HepG2 (cell line): Measurements from ENCODE around the gene RAP2C. TPM values are rescaled to one million over a fixed set of nuclear protein-coding genes. Genes with fewer than 3 reads are reported as not detected.
A peak's percentile ranks its signal among the peaks of the same experiment; 100 is the strongest.

Source experiments
- ATAC-seq: fragments of 200-7000 bp; cut with Tn5 transposase; 3 replicates; pipeline ENCODE4 v1.9.1; 2020; ENCODE audit warnings: mild to moderate bottlenecking, moderate library complexity
- BruUV-seq: library from RNA; stranded (reverse); fragments of 400-500 nt; replicated peaks from 2 replicates; lab custom pipeline; 2021; lab: Mats Ljungman, UMichigan
- CTCF ChIA-PET: fragments of 300-600 bp; formaldehyde crosslinking; extraction: SDS; loops from one replicate; lab custom pipeline; 2021; ENCODE audit warnings: low total read pairs, inconsistent platforms, low intra/inter-chr PET ratio; lab: Yijun Ruan, JAX
- POLR2A ChIA-PET: fragments of 350-600 bp; sonication (Branson Sonifier 250); formaldehyde crosslinking; loops from one replicate; lab custom pipeline; 2020; ENCODE audit warnings: antibody characterized with exemption, inconsistent platforms; lab: Yijun Ruan, JAX
- DNase-seq: peaks from one replicate; pipeline ENCODE4 v3.0.0-alpha.2; 2015; ENCODE audit warnings: low spot score
- FAIRE-seq: peaks from 3 replicates; lab custom pipeline; 2011; peaks lifted over from hg19 to GRCh38; lab: Jason Lieb, UNC
- H2AFZ ChIP-seq: one replicate; pipeline ENCODE4 v1.6.1; 2011; ENCODE audit warnings: low read length, inconsistent platforms
- H3K27ac ChIP-seq: fragments of 300-600 bp; 3 replicates; pipeline ENCODE4 v1.8.0; 2011; ENCODE audit warnings: mixed run types, mild to moderate bottlenecking, mixed read lengths, low read length, inconsistent platforms; ENCODE audit not compliant: insufficient read depth; ENCODE audit errors: extremely low read length
- H3K27me3 ChIP-seq, 2 experiments: fragments of 200-600 bp in 1 of 2; 2 replicates in 1 of 2; 3 replicates in 1 of 2; pipeline versions ENCODE4 v1.6.0 to v1.8.0; 2011; ENCODE audit warnings: low read length in 2 of 2, mild to moderate bottlenecking in 2 of 2, moderate library complexity in 2 of 2, inconsistent platforms in 1 of 2; ENCODE audit not compliant: insufficient read depth in 2 of 2, control insufficient read depth in 1 of 2
- H3K36me3 ChIP-seq, 2 experiments: fragments of 200-600 bp in 1 of 2; replicated peaks in 1 of 2; 2 replicates in 1 of 2; 3 replicates in 1 of 2; pipeline versions ENCODE4 v1.5.1 to v1.8.0; 2011; ENCODE audit warnings: low read length in 2 of 2, inconsistent platforms in 1 of 2; ENCODE audit not compliant: insufficient read depth in 2 of 2, control insufficient read depth in 1 of 2
- H3K4me1 ChIP-seq: 2 replicates; pipeline ENCODE4 v1.5.1; 2012; ENCODE audit warnings: low read length, inconsistent platforms; ENCODE audit not compliant: insufficient read depth
- H3K4me2 ChIP-seq: 2 replicates; pipeline ENCODE4 v1.6.0; 2011; ENCODE audit warnings: low read depth, low read length, inconsistent platforms
- H3K4me3 ChIP-seq, 3 experiments: fragments of 200-600 bp in 1 of 3; sonication (generic), shearing (Covaris generic) in 1 of 3; replicated peaks in 1 of 3; 2 replicates each; pipeline ENCODE4 v1.5.1; 2011 to 2016; ENCODE audit warnings: low read length in 3 of 3, inconsistent platforms in 2 of 3, low read depth in 2 of 3, mild to moderate bottlenecking in 2 of 3, control low read depth in 1 of 3, mixed read lengths in 1 of 3; ENCODE audit not compliant: insufficient read depth in 1 of 3
- H3K79me2 ChIP-seq: one replicate; pipeline ENCODE4 v1.6.1; 2011; ENCODE audit warnings: low read length, inconsistent platforms; ENCODE audit not compliant: insufficient read depth
- H3K9ac ChIP-seq: 2 replicates; pipeline ENCODE4 v1.6.0; 2011; ENCODE audit warnings: mild to moderate bottlenecking, low read depth, low read length, inconsistent platforms; ENCODE audit not compliant: insufficient read depth
- H3K9me3 ChIP-seq: 2 replicates; pipeline ENCODE4 v1.5.1; 2012; ENCODE audit warnings: mild to moderate bottlenecking, low read length
- H4K20me1 ChIP-seq: 2 replicates; pipeline ENCODE4 v1.6.0; 2011; ENCODE audit warnings: inconsistent platforms, mild to moderate bottlenecking, low read length, moderate library complexity; ENCODE audit not compliant: insufficient read depth
- ATF7 ChIP-seq, 2 experiments: fragments of 450-650 bp in 1 of 2; sonication (generic) in 1 of 2; formaldehyde crosslinking in 1 of 2; IDR thresholded peaks; 2 replicates each; pipeline versions ENCODE4 v1.4.0 to v1.6.1; 2016 to 2020; ENCODE audit warnings: antibody characterized with exemption in 1 of 2, mild to moderate bottlenecking in 1 of 2, missing genetic modification reagents in 1 of 2
- FIP1L1 ChIP-seq: fragments of 200-400 bp; formaldehyde crosslinking; IDR thresholded peaks from 2 replicates; pipeline ENCODE4 v1.6.1; 2018; ENCODE audit warnings: low read depth, mild to moderate bottlenecking, low read length, moderate library complexity, borderline replicate concordance; ENCODE audit not compliant: insufficient read depth
- HES4 ChIP-seq: sonication (generic); formaldehyde crosslinking; IDR thresholded peaks from 2 replicates; pipeline ENCODE4 v1.9.0; 2021; ENCODE audit warnings: mild to moderate bottlenecking, missing genetic modification reagents, borderline replicate concordance
- SRSF1 ChIP-seq: fragments of 200-400 bp; formaldehyde crosslinking; optimal IDR thresholded peaks from 2 replicates; pipeline ENCODE3; 2017; ENCODE audit warnings: mild to moderate bottlenecking, low read depth, low read length, moderate library complexity
- THYN1 ChIP-seq: sonication (generic); formaldehyde crosslinking; IDR thresholded peaks from 2 replicates; pipeline ENCODE4 v1.8.1; 2023; ENCODE audit warnings: low read depth, mild to moderate bottlenecking, moderate library complexity, missing genetic modification reagents, borderline replicate concordance
- ZFX ChIP-seq: sonication (generic); formaldehyde crosslinking; IDR thresholded peaks from 2 replicates; pipeline ENCODE4 v1.4.0; 2020; ENCODE audit warnings: mild to moderate bottlenecking, low read depth, missing genetic modification reagents, moderate library complexity
- WGBS: methylation state at CpG from one replicate; pipeline ENCODE4 v1.1.6; 2017; ENCODE audit warnings: low lambda C conversion rate; 5-methylcytosine and 5-hydroxymethylcytosine counted together
- in situ Hi-C: cut with HindIII; loops from 2 replicates; pipeline ENCODE4 v1.10.0; 2017; ENCODE audit warnings: low pct_unique_long_range_greater_than_20kb; ENCODE audit not compliant: extremely low pct_ligation_motif_present
- intact Hi-C: fragments of 100-400 bp; cut with micrococcal nuclease; formaldehyde crosslinking; loops from one replicate; pipeline ENCODE4 v1.10.0; 2022; ENCODE audit not compliant: unreplicated experiment
- polyA plus RNA-seq, 8 experiments: library from polyadenylated mRNA; depleted of rRNA in 3 of 8; stranded (reverse) in 7 of 8; unstranded in 1 of 8; fragments of >200 nt; fragmentation: Illumina TruSeq in 4 of 8; extraction: Trizol in 4 of 8; gene quantifications; 2 replicates each; pipeline versions ENCODE4 v1.2.1 to v1.2.3, GENCODE V29; 2011 to 2016; ENCODE audit warnings: low read depth in 4 of 8, missing spikeins in 1 of 8, mixed read lengths in 1 of 8; ENCODE audit not compliant: insufficient read depth in 1 of 8
- total RNA-seq, 5 experiments: library from RNA; depleted of rRNA; stranded (reverse); fragments of >200 nt; fragmentation: Illumina TruSeq; extraction: Trizol; gene quantifications; 2 replicates each; pipeline ENCODE4 v1.2.3, GENCODE V29; 2016; ENCODE audit warnings: low read depth in 1 of 5
- TF ChIP-seq, protein P1 (sequence below): sonication (generic); formaldehyde crosslinking; IDR thresholded peaks from 2 replicates; pipeline ENCODE4 v1.5.0; 2020; ENCODE audit warnings: missing genetic modification reagents
- TF ChIP-seq, protein P2 (sequence below): sonication (generic); formaldehyde crosslinking; IDR thresholded peaks from 2 replicates; pipeline ENCODE4 v1.4.0; 2020; ENCODE audit warnings: missing genetic modification reagents
- TF ChIP-seq, protein P3 (sequence below): sonication (generic); formaldehyde crosslinking; IDR thresholded peaks from 2 replicates; pipeline ENCODE4 v1.4.0; 2020; ENCODE audit warnings: missing genetic modification reagents

RAP2C gene
- total and polyA plus RNA-seq, 2 of the 13 experiments (the other 11 are each of a cell fraction or from before 2014, with no cell fraction given), result 8.0 to 28.5 TPM

DNA sequence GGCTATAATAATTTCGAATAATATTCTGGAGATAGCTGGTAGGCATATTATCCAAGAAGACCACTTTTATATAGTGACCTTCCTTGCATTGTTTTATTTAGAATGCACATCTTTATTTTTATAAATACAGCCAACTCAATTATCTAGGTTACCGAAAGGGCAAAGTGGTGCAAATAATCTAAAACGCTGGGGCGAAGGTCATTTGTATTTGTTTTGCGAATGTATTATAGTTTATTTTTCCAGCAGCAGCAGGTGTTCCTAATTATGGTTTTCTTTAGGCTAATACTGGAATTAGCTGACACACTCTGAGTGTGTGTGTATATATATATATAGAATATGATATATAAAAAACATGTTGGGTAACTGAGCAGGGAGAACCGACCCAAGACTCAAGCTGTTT lies 48.1 kb upstream of the RAP2C start (continued):
- TF ChIP-seq THYN1 (no peak), ZFX (CRISPR knock-in tag) (no peak)
- TF ChIP-seq, protein P1, sequence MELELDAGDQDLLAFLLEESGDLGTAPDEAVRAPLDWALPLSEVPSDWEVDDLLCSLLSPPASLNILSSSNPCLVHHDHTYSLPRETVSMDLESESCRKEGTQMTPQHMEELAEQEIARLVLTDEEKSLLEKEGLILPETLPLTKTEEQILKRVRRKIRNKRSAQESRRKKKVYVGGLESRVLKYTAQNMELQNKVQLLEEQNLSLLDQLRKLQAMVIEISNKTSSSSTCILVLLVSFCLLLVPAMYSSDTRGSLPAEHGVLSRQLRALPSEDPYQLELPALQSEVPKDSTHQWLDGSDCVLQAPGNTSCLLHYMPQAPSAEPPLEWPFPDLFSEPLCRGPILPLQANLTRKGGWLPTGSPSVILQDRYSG (CRISPR knock-in tag), result no peak

DNA sequence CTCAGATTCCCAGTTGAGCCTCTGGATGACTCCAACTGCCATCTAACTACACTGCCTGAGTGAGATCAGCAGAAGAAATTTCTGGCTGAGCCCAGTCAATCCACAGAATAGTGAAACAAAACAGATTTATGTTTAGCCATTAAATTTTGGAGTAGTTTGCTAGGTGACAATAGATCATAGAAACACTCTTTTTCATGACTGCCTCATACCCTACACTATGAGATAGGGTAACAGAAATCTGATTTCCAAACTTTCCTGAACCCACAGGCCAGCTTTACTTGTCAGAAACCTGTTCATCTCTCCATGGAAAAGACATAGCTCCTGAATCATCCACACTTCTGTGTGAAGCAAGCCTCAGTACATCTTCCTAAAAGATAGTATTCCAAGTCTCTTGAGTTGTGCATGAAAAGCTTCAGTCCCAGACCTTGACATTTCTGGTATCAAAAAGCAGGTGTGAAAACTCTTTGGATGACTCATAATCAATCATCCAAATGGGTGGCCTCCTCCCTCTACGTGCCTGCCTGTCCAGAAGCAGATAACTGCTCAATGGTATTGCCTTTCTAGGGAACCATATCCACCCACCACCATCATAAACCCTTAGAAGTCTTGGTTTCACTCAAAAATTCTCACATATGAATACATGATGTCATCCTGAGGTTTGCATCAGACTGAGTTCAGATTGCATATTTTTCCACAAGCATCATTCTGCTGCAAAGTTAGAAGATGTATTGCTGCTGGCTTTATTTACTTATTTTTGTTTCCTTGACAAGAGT lies 47.5 kb upstream of the RAP2C start:
- Histone ChIP-seq H3K36me3 (no peaks in the 10 kb centered on the region), H3K9me3 (no peaks in the 10 kb centered on the region), H3K9ac (no peak overlapping the region), H3K4me2 (no peak overlapping the region), H3K27me3 (no peaks in the 10 kb centered on the region), H3K79me2 (no peaks in the 10 kb centered on the region), H3K27ac (no peak overlapping the region), H3K4me1 (no peaks in the 10 kb centered on the region), H3K4me3 (no peak overlapping the region), H4K20me1 (no peaks in the 10 kb centered on the region), H2AFZ (no peak overlapping the region)
- BruUV-seq, result no TSS peak
- no peak for ATAC-seq
- CTCF ChIA-PET, result no interaction called here
- DNase-seq, result no peak
- 60% methylated on average over 1 of the region's 1 CpG for WGBS
- intact Hi-C loops (no loop called here), in situ Hi-C loops (no loop called here)
- POLR2A ChIA-PET, result no interaction called here
- no peak for FAIRE-seq
- no peak for TF ChIP-seq SRSF1
- TF ChIP-seq FIP1L1, result no peak
- TF ChIP-seq ATF7 (IDR thresholded peaks at IDR 0.05), result peak; percentile 42; the same call in 1 of the 2 replicates
- TF ChIP-seq ATF7 (CRISPR knock-in tag; IDR thresholded peaks at IDR 0.05), result no peak
- TF ChIP-seq, protein P2, sequence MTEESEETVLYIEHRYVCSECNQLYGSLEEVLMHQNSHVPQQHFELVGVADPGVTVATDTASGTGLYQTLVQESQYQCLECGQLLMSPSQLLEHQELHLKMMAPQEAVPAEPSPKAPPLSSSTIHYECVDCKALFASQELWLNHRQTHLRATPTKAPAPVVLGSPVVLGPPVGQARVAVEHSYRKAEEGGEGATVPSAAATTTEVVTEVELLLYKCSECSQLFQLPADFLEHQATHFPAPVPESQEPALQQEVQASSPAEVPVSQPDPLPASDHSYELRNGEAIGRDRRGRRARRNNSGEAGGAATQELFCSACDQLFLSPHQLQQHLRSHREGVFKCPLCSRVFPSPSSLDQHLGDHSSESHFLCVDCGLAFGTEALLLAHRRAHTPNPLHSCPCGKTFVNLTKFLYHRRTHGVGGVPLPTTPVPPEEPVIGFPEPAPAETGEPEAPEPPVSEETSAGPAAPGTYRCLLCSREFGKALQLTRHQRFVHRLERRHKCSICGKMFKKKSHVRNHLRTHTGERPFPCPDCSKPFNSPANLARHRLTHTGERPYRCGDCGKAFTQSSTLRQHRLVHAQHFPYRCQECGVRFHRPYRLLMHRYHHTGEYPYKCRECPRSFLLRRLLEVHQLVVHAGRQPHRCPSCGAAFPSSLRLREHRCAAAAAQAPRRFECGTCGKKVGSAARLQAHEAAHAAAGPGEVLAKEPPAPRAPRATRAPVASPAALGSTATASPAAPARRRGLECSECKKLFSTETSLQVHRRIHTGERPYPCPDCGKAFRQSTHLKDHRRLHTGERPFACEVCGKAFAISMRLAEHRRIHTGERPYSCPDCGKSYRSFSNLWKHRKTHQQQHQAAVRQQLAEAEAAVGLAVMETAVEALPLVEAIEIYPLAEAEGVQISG (CRISPR knock-in tag), result no peak
- TF ChIP-seq, protein P3, sequence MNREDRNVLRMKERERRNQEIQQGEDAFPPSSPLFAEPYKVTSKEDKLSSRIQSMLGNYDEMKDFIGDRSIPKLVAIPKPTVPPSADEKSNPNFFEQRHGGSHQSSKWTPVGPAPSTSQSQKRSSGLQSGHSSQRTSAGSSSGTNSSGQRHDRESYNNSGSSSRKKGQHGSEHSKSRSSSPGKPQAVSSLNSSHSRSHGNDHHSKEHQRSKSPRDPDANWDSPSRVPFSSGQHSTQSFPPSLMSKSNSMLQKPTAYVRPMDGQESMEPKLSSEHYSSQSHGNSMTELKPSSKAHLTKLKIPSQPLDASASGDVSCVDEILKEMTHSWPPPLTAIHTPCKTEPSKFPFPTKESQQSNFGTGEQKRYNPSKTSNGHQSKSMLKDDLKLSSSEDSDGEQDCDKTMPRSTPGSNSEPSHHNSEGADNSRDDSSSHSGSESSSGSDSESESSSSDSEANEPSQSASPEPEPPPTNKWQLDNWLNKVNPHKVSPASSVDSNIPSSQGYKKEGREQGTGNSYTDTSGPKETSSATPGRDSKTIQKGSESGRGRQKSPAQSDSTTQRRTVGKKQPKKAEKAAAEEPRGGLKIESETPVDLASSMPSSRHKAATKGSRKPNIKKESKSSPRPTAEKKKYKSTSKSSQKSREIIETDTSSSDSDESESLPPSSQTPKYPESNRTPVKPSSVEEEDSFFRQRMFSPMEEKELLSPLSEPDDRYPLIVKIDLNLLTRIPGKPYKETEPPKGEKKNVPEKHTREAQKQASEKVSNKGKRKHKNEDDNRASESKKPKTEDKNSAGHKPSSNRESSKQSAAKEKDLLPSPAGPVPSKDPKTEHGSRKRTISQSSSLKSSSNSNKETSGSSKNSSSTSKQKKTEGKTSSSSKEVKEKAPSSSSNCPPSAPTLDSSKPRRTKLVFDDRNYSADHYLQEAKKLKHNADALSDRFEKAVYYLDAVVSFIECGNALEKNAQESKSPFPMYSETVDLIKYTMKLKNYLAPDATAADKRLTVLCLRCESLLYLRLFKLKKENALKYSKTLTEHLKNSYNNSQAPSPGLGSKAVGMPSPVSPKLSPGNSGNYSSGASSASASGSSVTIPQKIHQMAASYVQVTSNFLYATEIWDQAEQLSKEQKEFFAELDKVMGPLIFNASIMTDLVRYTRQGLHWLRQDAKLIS (CRISPR knock-in tag), result no peak
- TF ChIP-seq HES4 (CRISPR knock-in tag), result no peak
